Measurements from ENCODE around the gene SEMA5A. TPM values are rescaled to one million over a fixed set of nuclear protein-coding genes. Genes with fewer than 3 reads are reported as not detected.

SEMA5A gene
- total RNA-seq, 1 donor from 2014 or later, result 11.9 TPM

GRCh38 chr5:9263656-9264055 lies 282.2 kb downstream of the SEMA5A start:
- H3K36me3 ChIP-seq, result no peaks in the 10 kb centered on the region
- TF ChIP-seq CTCF (IDR thresholded peaks at IDR 0.05) (no peak), EZH2phosphoT487 (IDR thresholded peaks at IDR 0.05) (no peak), EZH2 (IDR thresholded peaks at IDR 0.05) (no peak)
- no peaks in the 10 kb centered on the region for H3K27me3 ChIP-seq
- Mint-ChIP-seq H3K27me3 (ENCODE audit: insufficient read depth, low read depth) (peaks cover 2% of the 10 kb centered on the region), H3K4me3 (no peak overlapping the region), H3K9me3 (peaks cover 4% of the 10 kb centered on the region), H3K27ac (no peak overlapping the region), H3K36me3 (peaks cover 2% of the 10 kb centered on the region), H3K4me1 (peaks cover 4% of the 10 kb centered on the region)
- H3K9me3 ChIP-seq (ENCODE audit: low read depth), result no peaks in the 10 kb centered on the region
- H3K4me1 ChIP-seq, result no peaks in the 10 kb centered on the region
- H4K20me1 ChIP-seq (ENCODE audit: low read depth), result no peaks in the 10 kb centered on the region
- no peak overlapping the region for H2AFZ ChIP-seq (replicated peaks)
- no peaks in the 10 kb centered on the region for H3F3A ChIP-seq (ENCODE audit: low read depth)
- no peaks in the 10 kb centered on the region for H3K79me2 ChIP-seq (ENCODE audit: low read depth)
- DNase-seq (ENCODE audit: low spot score), result no peak
- H3K4me3 ChIP-seq, result no peak overlapping the region
- H3K27ac ChIP-seq, result no peak overlapping the region
- no peak overlapping the region for H3K4me2 ChIP-seq
- no peak overlapping the region for H3K9ac ChIP-seq

- no peak for DNase-seq (ENCODE audit: low spot score)
- H4K20me1 ChIP-seq (ENCODE audit: low read depth), result no peaks in the 10 kb centered on the region
- H3K27me3 Mint-ChIP-seq (ENCODE audit: insufficient read depth, low read depth), result no peaks in the 10 kb centered on the region
- H3K9ac ChIP-seq, result no peak overlapping the region
- H3K27me3 ChIP-seq, result no peaks in the 10 kb centered on the region
- no peaks in the 10 kb centered on the region for H3K79me2 ChIP-seq (ENCODE audit: low read depth)
- no peaks in the 10 kb centered on the region for H3K36me3 Mint-ChIP-seq
- TF ChIP-seq EZH2 (IDR thresholded peaks at IDR 0.05) (no peak), CTCF (IDR thresholded peaks at IDR 0.05) (no peak), EZH2phosphoT487 (IDR thresholded peaks at IDR 0.05) (no peak)
- no peak overlapping the region for H3K4me3 Mint-ChIP-seq
- H3K4me3 ChIP-seq, result no peak overlapping the region
- no peaks in the 10 kb centered on the region for H3K9me3 Mint-ChIP-seq
- no peak overlapping the region for H3K27ac ChIP-seq
- no peaks in the 10 kb centered on the region for H3K4me1 ChIP-seq
- no peaks in the 10 kb centered on the region for H3K4me1 Mint-ChIP-seq
- no peaks in the 10 kb centered on the region for H3K36me3 ChIP-seq
- H3K27ac Mint-ChIP-seq, result no peak overlapping the region
- H3K4me2 ChIP-seq, result no peak overlapping the region
- H3F3A ChIP-seq (ENCODE audit: low read depth), result no peaks in the 10 kb centered on the region
- H2AFZ ChIP-seq (replicated peaks), result no peak overlapping the region
- H3K9me3 ChIP-seq (ENCODE audit: low read depth), result no peaks in the 10 kb centered on the region
Measured at GRCh38 chr5:9251379-9251980, 294.4 kb downstream of the SEMA5A start.

DNA sequence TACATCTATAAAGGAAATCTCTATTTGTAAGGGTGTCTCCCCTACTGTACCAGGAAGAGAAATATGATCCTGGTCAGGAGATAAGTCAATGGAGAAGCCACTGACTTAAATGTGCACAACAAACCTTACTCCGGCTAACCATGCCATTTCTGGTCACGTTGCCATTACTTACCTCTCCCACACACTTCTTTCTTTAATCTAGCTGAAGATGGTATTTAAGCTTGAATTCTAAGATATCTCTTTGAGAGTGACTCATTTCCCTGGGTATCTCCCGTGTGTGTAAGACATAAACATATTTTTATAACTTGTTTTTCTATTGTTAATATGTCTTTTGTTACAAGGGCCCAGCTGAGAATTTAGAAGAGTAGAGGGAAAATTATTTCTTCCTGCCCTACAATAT lies 296.6 kb downstream of the SEMA5A start:
- Mint-ChIP-seq H3K27ac (no peak overlapping the region), H3K9me3 (no peaks in the 10 kb centered on the region)

More for the DNA sequence above, 296.6 kb downstream of the SEMA5A start:
- no peak overlapping the region for H2AFZ ChIP-seq (replicated peaks)
- H4K20me1 ChIP-seq (ENCODE audit: low read depth), result no peaks in the 10 kb centered on the region
- Mint-ChIP-seq H3K4me1 (no peaks in the 10 kb centered on the region), H3K27me3 (ENCODE audit: insufficient read depth, low read depth) (no peaks in the 10 kb centered on the region), H3K36me3 (no peaks in the 10 kb centered on the region), H3K4me3 (no peak overlapping the region)
- H3K36me3 ChIP-seq, result no peaks in the 10 kb centered on the region
- no peaks in the 10 kb centered on the region for H3K79me2 ChIP-seq (ENCODE audit: low read depth)
- no peaks in the 10 kb centered on the region for H3K27me3 ChIP-seq
- H3F3A ChIP-seq (ENCODE audit: low read depth), result no peaks in the 10 kb centered on the region
- no peak overlapping the region for H3K27ac ChIP-seq
- no peak overlapping the region for H3K9ac ChIP-seq
- no peak overlapping the region for H3K4me2 ChIP-seq
- TF ChIP-seq EZH2 (IDR thresholded peaks at IDR 0.05) (no peak), EZH2phosphoT487 (IDR thresholded peaks at IDR 0.05) (no peak), CTCF (IDR thresholded peaks at IDR 0.05) (no peak)
- no peaks in the 10 kb centered on the region for H3K4me1 ChIP-seq
- no peak for DNase-seq (ENCODE audit: low spot score)
- no peak overlapping the region for H3K4me3 ChIP-seq
- H3K9me3 ChIP-seq (ENCODE audit: low read depth), result no peaks in the 10 kb centered on the region
